T-helper 17 cell (primary cell): ENCODE data around the gene CMTM1. TPM values are rescaled to one million over a fixed set of nuclear protein-coding genes. Genes with fewer than 3 reads are reported as not detected.
A peak's percentile ranks its signal among the peaks of the same experiment; 100 is the strongest.

Experiments
- ATAC-seq: fragments of 150-1000 bp; cut with Tn5 transposase; 2 replicates; pipeline ENCODE4 v1.10.0; 2021; ENCODE audit warnings: mild to moderate bottlenecking, moderate library complexity
- DNase-seq, 3 donors: peaks; one replicate each; pipeline versions ENCODE4 v3.0.0 to v3.0.0-alpha.2; 2020 to 2021
- H3K9me3 ChIP-seq: one replicate; pipeline ENCODE4 v1.7.0; 2013; ENCODE audit warnings: low read length, mild to moderate bottlenecking; ENCODE audit not compliant: control insufficient read depth, poor library complexity, severe bottlenecking
- H3K27ac Mint-ChIP-seq: one replicate; pipeline ENCODE4 v1.8.0; 2022; ENCODE audit warnings: mild to moderate bottlenecking, moderate library complexity, mixed read lengths
- H3K27me3 Mint-ChIP-seq: one replicate; pipeline ENCODE4 v1.8.0; 2022; ENCODE audit warnings: mixed read lengths
- H3K36me3 Mint-ChIP-seq: one replicate; pipeline ENCODE4 v1.8.0; 2022; ENCODE audit warnings: low read depth, mixed read lengths
- H3K4me1 Mint-ChIP-seq: one replicate; pipeline ENCODE4 v1.8.0; 2022; ENCODE audit warnings: mild to moderate bottlenecking, mixed read lengths
- H3K4me3 Mint-ChIP-seq: one replicate; pipeline ENCODE4 v1.8.0; 2022; ENCODE audit warnings: mild to moderate bottlenecking, moderate library complexity, mixed read lengths
- total RNA-seq, 4 donors: library from RNA in 2 of 4; stranded (reverse) in 2 of 4; gene quantifications; one replicate each; pipeline ENCODE4 v1.2.3 and lab custom pipeline; 2022 to 2026

CMTM1 gene
- total RNA-seq, 2 donors from 2014 or later, result 3.3 to 3.6 TPM

- H3K27me3 Mint-ChIP-seq, result no peaks in the 10 kb centered on the region
- DNase-seq (no peak), ATAC-seq (no peak)
- no peak overlapping the region for H3K27ac Mint-ChIP-seq
- H3K36me3 Mint-ChIP-seq, result no peaks in the 10 kb centered on the region
- no peak overlapping the region for H3K4me3 Mint-ChIP-seq
- H3K9me3 ChIP-seq, result no peaks in the 10 kb centered on the region
- H3K4me1 Mint-ChIP-seq, result peaks cover 41% of the 10 kb centered on the region
Measured at GRCh38 chr16:66544016-66544757, 22.1 kb upstream of the CMTM1 start.

- Mint-ChIP-seq H3K4me3 (peak overlapping the region; percentile 45), H3K4me1 (peaks cover 46% of the 10 kb centered on the region), H3K36me3 (peaks cover under 1% of the 10 kb centered on the region)
Measured at GRCh38 chr16:66547101-66547989, 18.9 kb upstream of the CMTM1 start.

GRCh38 chr16:66548068-66548467, 18.2 kb upstream of the CMTM1 start:
- H3K4me3 Mint-ChIP-seq, result peak overlapping the region; percentile 91
- ATAC-seq, result no peak
- H3K27ac Mint-ChIP-seq, result peak overlapping the region; percentile 98
- no peaks in the 10 kb centered on the region for H3K27me3 Mint-ChIP-seq
- no peaks in the 10 kb centered on the region for H3K9me3 ChIP-seq
- peaks cover 5% of the 10 kb centered on the region for H3K36me3 Mint-ChIP-seq
- DNase-seq, result no peak
- peaks cover 51% of the 10 kb centered on the region for H3K4me1 Mint-ChIP-seq

More at GRCh38 chr16:66547101-66547989, 18.9 kb upstream of the CMTM1 start:
- ATAC-seq (no peak), DNase-seq (no peak)
- peak overlapping the region; percentile 98 for H3K27ac Mint-ChIP-seq
- H3K9me3 ChIP-seq, result no peaks in the 10 kb centered on the region
- H3K27me3 Mint-ChIP-seq, result no peaks in the 10 kb centered on the region

- peak overlapping the region; percentile 91 for H3K4me3 Mint-ChIP-seq
- H3K27ac Mint-ChIP-seq, result peak overlapping the region; percentile 98
- ATAC-seq (peak; percentile 3), DNase-seq (no peak)
- no peaks in the 10 kb centered on the region for H3K27me3 Mint-ChIP-seq
- H3K9me3 ChIP-seq, result no peaks in the 10 kb centered on the region
- H3K36me3 Mint-ChIP-seq, result peaks cover 5% of the 10 kb centered on the region
- H3K4me1 Mint-ChIP-seq, result peaks cover 59% of the 10 kb centered on the region
Measured at GRCh38 chr16:66548868-66549267, 17.4 kb upstream of the CMTM1 start.

GRCh38 chr16:66549284-66550131, 16.7 kb upstream of the CMTM1 start, which contains the start of gene TK2:
TSS of gene TK2 (minus strand) at chr16:66550122. CDS start at chr16:66550061, 61 bp downstream.
- H3K36me3 Mint-ChIP-seq, result peaks cover 5% of the 10 kb centered on the region
- H3K4me1 Mint-ChIP-seq, result peaks cover 61% of the 10 kb centered on the region
- peak within 1 kb of the TSS; percentile 99 for H3K4me3 Mint-ChIP-seq
- ATAC-seq (peak; percentile 15), DNase-seq (peak; percentile 24 to 52 (median 49))
- no peaks in the 10 kb centered on the region for H3K9me3 ChIP-seq
- H3K27me3 Mint-ChIP-seq, result no peaks in the 10 kb centered on the region
- peak within 1 kb of the TSS; percentile 98 for H3K27ac Mint-ChIP-seq

GRCh38 chr16:66551348-66551759, 14.9 kb upstream of the CMTM1 start:
- ATAC-seq, result peak; percentile 48
- H3K9me3 ChIP-seq, result no peaks in the 10 kb centered on the region
- peak overlapping the region; percentile 98 for H3K27ac Mint-ChIP-seq
- no peaks in the 10 kb centered on the region for H3K27me3 Mint-ChIP-seq
- peaks cover 13% of the 10 kb centered on the region for H3K36me3 Mint-ChIP-seq
- H3K4me1 Mint-ChIP-seq, result peaks cover 79% of the 10 kb centered on the region
- DNase-seq, result peak; percentile 21 to 54 (median 44)
- H3K4me3 Mint-ChIP-seq, result peak overlapping the region; percentile 99

GRCh38 chr16:66551788-66552285, 14.4 kb upstream of the CMTM1 start:
- Mint-ChIP-seq H3K27me3 (no peaks in the 10 kb centered on the region), H3K27ac (peak overlapping the region; percentile 98), H3K4me1 (peaks cover 80% of the 10 kb centered on the region), H3K4me3 (peak overlapping the region; percentile 99), H3K36me3 (peaks cover 13% of the 10 kb centered on the region)
- DNase-seq (no peak), ATAC-seq (peak; percentile 2)
- H3K9me3 ChIP-seq, result no peaks in the 10 kb centered on the region

GRCh38 chr16:66552286-66553177, 13.7 kb upstream of the CMTM1 start, which contains the start of gene CKLF:
TSS of gene CKLF (plus strand) at chr16:66552576. CDS start at chr16:66552716, 140 bp downstream.
- H3K4me3 Mint-ChIP-seq, result peak within 1 kb of the TSS; percentile 99
- H3K36me3 Mint-ChIP-seq, result peaks cover 15% of the 10 kb centered on the region

GRCh38 chr16:66553223-66553622, 13.0 kb upstream of the CMTM1 start:
- ATAC-seq, result peak; percentile 2
- no peaks in the 10 kb centered on the region for H3K9me3 ChIP-seq
- Mint-ChIP-seq H3K27me3 (no peaks in the 10 kb centered on the region), H3K36me3 (peaks cover 16% of the 10 kb centered on the region), H3K27ac (peak overlapping the region; percentile 98), H3K4me1 (peaks cover 75% of the 10 kb centered on the region), H3K4me3 (peak overlapping the region; percentile 99)
- no peak for DNase-seq

More at GRCh38 chr16:66552286-66553177, 13.7 kb upstream of the CMTM1 start, which contains the start of gene CKLF:
- no peaks in the 10 kb centered on the region for H3K9me3 ChIP-seq
- ATAC-seq (peak; percentile 78), DNase-seq (peak; percentile 87 to 90 (median 89))
- Mint-ChIP-seq H3K27ac (peak within 1 kb of the TSS; percentile 98), H3K27me3 (no peaks in the 10 kb centered on the region), H3K4me1 (peaks cover 76% of the 10 kb centered on the region)

- ATAC-seq, result no peak
- no peak for DNase-seq
- Mint-ChIP-seq H3K27me3 (no peaks in the 10 kb centered on the region), H3K4me1 (peaks cover 73% of the 10 kb centered on the region), H3K36me3 (peaks cover 16% of the 10 kb centered on the region), H3K4me3 (peak overlapping the region; percentile 99), H3K27ac (peak overlapping the region; percentile 98)
- H3K9me3 ChIP-seq, result no peaks in the 10 kb centered on the region
Measured at GRCh38 chr16:66554021-66554420, 12.2 kb upstream of the CMTM1 start.

GRCh38 chr16:66554495-66554894, 11.7 kb upstream of the CMTM1 start:
- Mint-ChIP-seq H3K4me3 (peak overlapping the region; percentile 99), H3K27me3 (no peaks in the 10 kb centered on the region), H3K4me1 (peaks cover 74% of the 10 kb centered on the region), H3K36me3 (peaks cover 16% of the 10 kb centered on the region), H3K27ac (peak overlapping the region; percentile 98)
- DNase-seq, result no peak
- no peak for ATAC-seq
- no peaks in the 10 kb centered on the region for H3K9me3 ChIP-seq
